HUDEP-2 (cell line): Measurements from ENCODE around the gene CARD11.

Experiments used
- DNase-seq, 76 experiments: peaks; one replicate each; lab custom pipeline; 2025; ENCODE audit not compliant: unreplicated experiment in 76 of 76; lab: John Stamatoyannopoulos, UW

CARD11 gene

GRCh38 chr7:2913760-2914387, 129.8 kb downstream of the CARD11 start:
- no peak for DNase-seq

GRCh38 chr7:2912684-2913439, 130.8 kb downstream of the CARD11 start:
- DNase-seq = no peak

GRCh38 chr7:2911466-2911865, 132.2 kb downstream of the CARD11 start:
- no peak for DNase-seq

- DNase-seq = no peak
Observed at GRCh38 chr7:2909471-2910039, 134.1 kb downstream of the CARD11 start.

DNA sequence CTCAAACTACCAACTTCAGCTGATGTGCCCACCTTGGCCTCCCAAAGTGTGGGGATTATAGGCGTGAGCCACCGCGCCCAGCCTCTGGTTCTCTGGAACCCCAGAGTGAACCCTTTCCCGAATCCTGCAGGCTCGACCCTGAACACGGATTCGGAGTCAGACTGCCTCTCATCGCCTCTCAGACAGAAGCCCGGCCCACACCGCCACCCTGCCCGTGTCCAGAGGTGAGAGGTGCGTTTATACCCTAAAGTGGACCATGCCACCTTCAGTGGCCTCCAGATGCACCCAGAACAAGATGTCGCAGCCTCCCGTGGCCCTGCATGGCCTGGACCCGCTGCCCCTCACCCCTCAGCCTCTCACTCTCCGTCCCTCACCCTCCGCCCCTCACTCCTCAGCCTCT, 134.6 kb downstream of the CARD11 start:
- no peak for DNase-seq

GRCh38 chr7:2908103-2908683, 135.5 kb downstream of the CARD11 start:
- DNase-seq = no peak

- no peak for DNase-seq
Observed at GRCh38 chr7:2906197-2906931, 137.3 kb downstream of the CARD11 start.

GRCh38 chr7:2905500-2905899, 138.2 kb downstream of the CARD11 start:
- DNase-seq = no peak

- no peak for DNase-seq
Observed at GRCh38 chr7:2905027-2905426, 138.6 kb downstream of the CARD11 start.

DNA sequence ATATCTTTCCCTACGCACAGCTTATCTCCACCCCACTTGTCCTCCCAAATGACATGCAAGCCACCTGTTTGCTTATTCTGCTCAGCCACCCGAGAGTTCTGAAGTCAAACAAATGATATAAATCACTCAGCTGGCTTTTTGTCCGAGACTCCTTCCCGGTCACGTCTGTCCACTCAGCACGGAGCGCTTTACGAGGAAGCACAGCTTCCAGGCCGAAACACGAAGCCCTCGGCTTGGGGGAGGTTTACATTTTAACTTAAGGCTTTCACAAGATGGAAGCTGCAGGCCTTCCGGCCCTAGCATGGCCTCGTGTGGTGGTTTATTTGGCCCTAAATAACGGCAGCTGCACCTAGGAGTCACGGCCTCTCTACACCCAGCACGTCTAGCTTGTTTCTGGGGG, 139.5 kb downstream of the CARD11 start:
- no peak for DNase-seq

DNA sequence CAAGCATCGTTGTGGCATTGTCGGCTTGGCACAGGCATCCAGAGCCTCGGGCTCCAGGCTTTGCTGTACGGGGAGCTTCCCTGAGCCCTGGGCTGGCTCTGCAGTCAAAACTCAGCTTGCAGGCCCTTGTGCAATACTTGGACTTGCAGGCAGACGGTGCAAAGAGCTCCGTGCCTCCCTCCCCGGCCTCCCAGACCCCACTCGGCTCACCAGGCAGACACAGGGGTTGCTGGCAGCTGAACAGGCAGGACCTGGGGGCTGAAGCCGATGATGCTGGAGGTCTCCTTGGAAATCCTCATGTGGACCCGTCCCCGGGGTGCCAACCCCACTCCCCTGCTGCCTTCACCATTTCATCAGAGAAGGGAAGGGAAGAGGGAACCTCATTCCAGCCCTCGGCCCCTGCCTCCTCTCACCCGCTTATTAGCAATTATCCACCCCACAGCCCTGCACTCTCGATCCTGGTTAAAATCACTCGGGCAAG, 139.9 kb downstream of the CARD11 start:
- DNase-seq = no peak

- DNase-seq = no peak
Observed at GRCh38 chr7:2897023-2897422, 146.6 kb downstream of the CARD11 start.

DNA sequence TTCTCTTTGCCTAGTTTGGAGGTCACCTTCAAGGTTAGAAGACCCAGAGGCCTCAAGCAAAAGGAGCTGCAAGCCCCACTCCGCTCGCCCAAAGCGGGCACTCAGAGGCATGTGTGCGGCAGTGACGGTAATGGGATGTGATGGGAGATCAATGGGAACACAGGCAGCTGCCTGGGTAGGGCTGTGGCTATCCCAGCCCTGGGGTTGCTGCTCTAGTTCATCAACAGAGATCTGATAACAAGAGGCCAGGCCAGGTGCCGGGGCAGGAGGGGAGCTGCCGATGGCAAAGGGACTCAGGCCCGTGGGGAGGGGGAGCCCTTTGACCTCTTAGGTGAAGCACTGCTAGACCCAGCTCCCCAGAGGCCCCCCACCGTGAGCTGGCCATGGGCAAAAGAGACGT, 147.5 kb downstream of the CARD11 start:
- no peak for DNase-seq

GRCh38 chr7:2894118-2894940, 149.3 kb downstream of the CARD11 start:
- DNase-seq = no peak

- DNase-seq = no peak
Observed at GRCh38 chr7:2893411-2893861, 150.2 kb downstream of the CARD11 start.

DNA sequence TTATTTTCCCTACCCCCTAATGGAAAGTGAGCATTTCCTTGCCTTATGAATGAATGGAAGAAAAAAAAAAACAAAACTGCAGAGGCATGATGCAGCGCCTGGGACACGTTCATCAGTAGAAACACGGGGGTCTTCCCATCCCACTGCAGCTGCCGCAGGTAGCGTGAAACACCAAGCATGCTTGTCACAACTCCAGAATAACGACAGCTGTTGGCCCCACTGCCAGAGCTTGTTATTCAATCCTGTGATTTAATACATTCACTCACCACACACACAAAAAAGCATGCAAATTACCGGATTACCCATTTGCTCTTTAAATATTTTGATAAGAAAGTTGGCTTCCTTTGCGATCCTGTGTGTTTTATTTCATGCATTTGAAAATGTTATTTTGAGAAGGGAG, 151.1 kb downstream of the CARD11 start:
- no peak for DNase-seq

DNA sequence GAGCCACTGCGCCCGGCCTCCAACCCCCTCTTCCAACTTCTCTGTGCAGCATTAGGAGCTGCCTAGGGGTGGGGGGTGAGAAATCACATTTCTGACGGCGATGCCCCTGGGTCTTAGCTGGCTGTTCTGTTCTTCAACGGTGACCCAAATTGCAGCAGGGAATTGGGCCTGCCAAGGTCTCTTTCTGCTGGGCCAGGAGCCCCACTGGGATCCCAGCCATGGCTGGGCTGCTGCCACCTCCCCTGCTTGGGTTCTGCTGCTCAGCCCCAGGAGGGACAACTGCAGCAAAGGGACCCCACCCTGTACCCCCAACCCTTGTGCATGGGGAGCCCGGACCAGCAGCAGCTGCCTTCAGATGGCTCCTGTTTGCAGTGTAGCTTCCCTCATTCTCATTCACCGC, 155.9 kb downstream of the CARD11 start:
- no peak for DNase-seq

DNA sequence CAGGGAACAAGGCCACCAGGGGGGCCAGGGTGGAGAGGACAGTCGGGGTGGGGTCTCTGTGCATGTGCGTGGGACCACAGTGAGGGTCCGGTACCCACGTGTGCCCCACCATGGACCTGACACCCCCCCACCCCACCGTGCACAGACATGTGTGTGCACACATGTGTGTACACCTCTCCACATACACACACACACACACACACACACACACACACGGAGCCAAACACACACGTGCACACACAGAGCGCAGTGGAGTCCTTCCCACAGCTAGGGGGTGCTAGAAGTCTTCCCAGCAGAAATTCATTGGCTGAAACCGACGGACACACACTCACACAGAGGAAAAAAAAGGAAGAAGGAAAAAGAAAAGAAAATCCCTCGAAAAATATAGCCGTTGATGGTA, 156.8 kb downstream of the CARD11 start:
- DNase-seq = peak in 48 of 76 experiments; percentile 1 to 69 (median 30)

- no peak for DNase-seq
Observed at GRCh38 chr7:2886391-2886790, 157.3 kb downstream of the CARD11 start.

DNA sequence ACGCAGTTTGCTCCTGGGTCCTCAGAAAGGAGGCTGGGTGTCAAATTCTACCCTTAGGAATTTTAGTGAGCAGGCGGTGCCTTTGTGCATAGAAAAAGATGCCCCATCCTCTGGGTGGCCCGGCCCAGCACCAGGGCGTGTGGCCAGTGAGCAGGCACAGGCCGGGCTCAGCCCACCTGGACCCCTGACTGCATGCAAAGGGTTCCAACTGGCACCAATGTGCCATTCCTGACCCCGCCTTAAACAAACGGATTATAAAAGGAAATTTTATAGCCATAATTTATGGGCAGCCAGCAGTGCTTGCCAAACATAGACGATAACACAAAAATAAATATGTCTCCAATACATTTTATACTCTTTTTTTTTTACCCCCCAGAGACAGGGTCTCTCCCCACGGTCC, 159.5 kb downstream of the CARD11 start:
- DNase-seq = no peak
